ENCODE data around the gene SLC4A5.

SLC4A5 gene

DNA sequence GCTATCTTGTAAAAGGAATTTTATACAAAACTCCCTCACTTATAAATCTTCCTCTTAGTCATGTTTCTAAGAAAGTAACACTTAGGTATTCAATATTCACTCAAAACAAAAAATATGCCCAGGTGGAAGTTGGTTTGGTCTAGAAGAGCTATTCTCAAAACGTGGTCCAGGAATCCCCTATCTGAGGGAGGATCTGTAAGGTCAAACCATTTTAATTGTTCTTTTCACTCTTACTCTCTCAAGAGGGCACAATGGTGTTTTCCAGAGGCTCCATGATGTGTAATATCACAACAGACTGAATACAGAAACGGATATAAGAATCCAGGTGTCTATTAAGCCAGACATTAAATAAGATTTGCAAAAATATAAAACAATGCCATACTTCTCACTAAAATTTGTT, 174.5 kb downstream of the SLC4A5 start:
- no peak for DNase-seq (ENCODE audit: low read depth, low spot score)
- TF ChIP-seq, protein P1, sequence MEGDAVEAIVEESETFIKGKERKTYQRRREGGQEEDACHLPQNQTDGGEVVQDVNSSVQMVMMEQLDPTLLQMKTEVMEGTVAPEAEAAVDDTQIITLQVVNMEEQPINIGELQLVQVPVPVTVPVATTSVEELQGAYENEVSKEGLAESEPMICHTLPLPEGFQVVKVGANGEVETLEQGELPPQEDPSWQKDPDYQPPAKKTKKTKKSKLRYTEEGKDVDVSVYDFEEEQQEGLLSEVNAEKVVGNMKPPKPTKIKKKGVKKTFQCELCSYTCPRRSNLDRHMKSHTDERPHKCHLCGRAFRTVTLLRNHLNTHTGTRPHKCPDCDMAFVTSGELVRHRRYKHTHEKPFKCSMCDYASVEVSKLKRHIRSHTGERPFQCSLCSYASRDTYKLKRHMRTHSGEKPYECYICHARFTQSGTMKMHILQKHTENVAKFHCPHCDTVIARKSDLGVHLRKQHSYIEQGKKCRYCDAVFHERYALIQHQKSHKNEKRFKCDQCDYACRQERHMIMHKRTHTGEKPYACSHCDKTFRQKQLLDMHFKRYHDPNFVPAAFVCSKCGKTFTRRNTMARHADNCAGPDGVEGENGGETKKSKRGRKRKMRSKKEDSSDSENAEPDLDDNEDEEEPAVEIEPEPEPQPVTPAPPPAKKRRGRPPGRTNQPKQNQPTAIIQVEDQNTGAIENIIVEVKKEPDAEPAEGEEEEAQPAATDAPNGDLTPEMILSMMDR (IDR thresholded peaks at IDR 0.05; ENCODE audit: insufficient read depth, low read length, missing control alignments) = no peak
- ChIA-PET POLR2A (interaction anchor here (0.9 kb wide), 1 partner anchor 14 kb away, joined by 7 read pairs; no protein-coding TSS in a partner anchor), CTCF (interaction anchor here (1.1 to 3.4 kb wide), 4 partner anchors 10 to 22 kb away, joined by 3 to 17 read pairs (median 4); partner anchors contain the start of gene MOB1A)
- H3K4me3 ChIP-seq (ENCODE audit: low read depth, low read length) = no peak overlapping the region

All from AG04449 (cell line).